DOHH2 (cell line): ENCODE results near the gene ACTR2.

Experiments
- CTCF ChIP-seq: fragments of 200-600 bp; sonication (generic); IDR thresholded peaks from one replicate; pipeline ENCODE4 v1.5.1; 2014; ENCODE audit warnings: antibody characterized with exemption, mild to moderate bottlenecking, low read depth, low read length; ENCODE audit not compliant: poor library complexity, severe bottlenecking
- EZH2phosphoT487 ChIP-seq: fragments of 200-600 bp; sonication (generic); IDR thresholded peaks from 2 replicates; pipeline ENCODE4 v1.6.1; 2017; ENCODE audit warnings: borderline replicate concordance, mild to moderate bottlenecking, antibody characterized with exemption, low read length, moderate library complexity, mixed read lengths

- no peak for TF ChIP-seq CTCF
- TF ChIP-seq EZH2phosphoT487: no peak
Observed at GRCh38 chr2:65317841-65318240, 90.2 kb downstream of the ACTR2 start.
